Osteoblast (primary cell): ENCODE data around the gene ACP1. TPM values are rescaled to one million over a fixed set of nuclear protein-coding genes. Genes with fewer than 3 reads are reported as not detected.

ENCODE experiments used
- DNase-seq: peaks from one replicate; pipeline ENCODE4 v3.0.0; 2011; ENCODE audit warnings: low spot score, mixed read lengths; ENCODE audit not compliant: insufficient read length; ENCODE audit errors: missing footprints
- H2AFZ ChIP-seq: 2 replicates; pipeline ENCODE4 v1.6.0; 2011; ENCODE audit warnings: mild to moderate bottlenecking, low read length
- H3K27ac ChIP-seq: 2 replicates; pipeline ENCODE4 v1.5.1; 2011; ENCODE audit warnings: mild to moderate bottlenecking, low read depth, low read length, moderate library complexity
- H3K27me3 ChIP-seq: 2 replicates; pipeline ENCODE4 v1.6.0; 2012; ENCODE audit warnings: mild to moderate bottlenecking, control low read depth, inconsistent platforms, low read length, moderate library complexity; ENCODE audit not compliant: insufficient read depth
- H3K36me3 ChIP-seq: 2 replicates; pipeline ENCODE4 v1.5.1; 2011; ENCODE audit warnings: mild to moderate bottlenecking, low read length, control low read depth, moderate library complexity; ENCODE audit not compliant: insufficient read depth
- H3K4me1 ChIP-seq: 2 replicates; pipeline ENCODE4 v1.5.1; 2011; ENCODE audit warnings: mild to moderate bottlenecking, low read length, control low read depth, moderate library complexity; ENCODE audit not compliant: insufficient read depth
- H3K4me2 ChIP-seq: 2 replicates; pipeline ENCODE4 v1.6.0; 2011; ENCODE audit warnings: mild to moderate bottlenecking, low read length; ENCODE audit not compliant: insufficient read depth
- H3K4me3 ChIP-seq: fragments of 200-600 bp; sonication (generic); 3 replicates; pipeline ENCODE4 v1.5.1; 2012; ENCODE audit warnings: mild to moderate bottlenecking, low read length, inconsistent platforms; ENCODE audit not compliant: insufficient read depth
- H3K79me2 ChIP-seq: 2 replicates; pipeline ENCODE4 v1.6.0; 2012; ENCODE audit warnings: mild to moderate bottlenecking, low read length, control low read depth, inconsistent platforms; ENCODE audit not compliant: insufficient read depth
- H3K9me3 ChIP-seq: 2 replicates; pipeline ENCODE4 v1.5.1; 2011; ENCODE audit warnings: low read depth, low read length, control low read depth
- H4K20me1 ChIP-seq: 2 replicates; pipeline ENCODE4 v1.6.0; 2012; ENCODE audit warnings: mild to moderate bottlenecking, low read length, control low read depth; ENCODE audit not compliant: insufficient read depth
- total RNA-seq: library from RNA; depleted of rRNA; stranded (reverse); fragments of >200 nt; gene quantifications from 2 replicates; pipeline ENCODE4 v1.2.3, GENCODE V29; 2012
- TF ChIP-seq, protein P1 (sequence below): IDR thresholded peaks from 2 replicates; pipeline ENCODE4 v1.5.1; 2011; ENCODE audit warnings: mild to moderate bottlenecking, low read depth, low read length, moderate library complexity; ENCODE audit errors: extremely low read depth

Gene ACP1
- total RNA-seq, 1 donor = 80.0 TPM

GRCh38 chr2:282371-283263, 17.9 kb downstream of the ACP1 start:
- no peak overlapping the region for H3K4me3 ChIP-seq
- H3K4me2 ChIP-seq = no peak overlapping the region
- no peak for DNase-seq
- H4K20me1 ChIP-seq = peaks cover 21% of the 10 kb centered on the region
- TF ChIP-seq, protein P1, sequence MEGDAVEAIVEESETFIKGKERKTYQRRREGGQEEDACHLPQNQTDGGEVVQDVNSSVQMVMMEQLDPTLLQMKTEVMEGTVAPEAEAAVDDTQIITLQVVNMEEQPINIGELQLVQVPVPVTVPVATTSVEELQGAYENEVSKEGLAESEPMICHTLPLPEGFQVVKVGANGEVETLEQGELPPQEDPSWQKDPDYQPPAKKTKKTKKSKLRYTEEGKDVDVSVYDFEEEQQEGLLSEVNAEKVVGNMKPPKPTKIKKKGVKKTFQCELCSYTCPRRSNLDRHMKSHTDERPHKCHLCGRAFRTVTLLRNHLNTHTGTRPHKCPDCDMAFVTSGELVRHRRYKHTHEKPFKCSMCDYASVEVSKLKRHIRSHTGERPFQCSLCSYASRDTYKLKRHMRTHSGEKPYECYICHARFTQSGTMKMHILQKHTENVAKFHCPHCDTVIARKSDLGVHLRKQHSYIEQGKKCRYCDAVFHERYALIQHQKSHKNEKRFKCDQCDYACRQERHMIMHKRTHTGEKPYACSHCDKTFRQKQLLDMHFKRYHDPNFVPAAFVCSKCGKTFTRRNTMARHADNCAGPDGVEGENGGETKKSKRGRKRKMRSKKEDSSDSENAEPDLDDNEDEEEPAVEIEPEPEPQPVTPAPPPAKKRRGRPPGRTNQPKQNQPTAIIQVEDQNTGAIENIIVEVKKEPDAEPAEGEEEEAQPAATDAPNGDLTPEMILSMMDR = no peak
- H3K27ac ChIP-seq = no peak overlapping the region
- no peak overlapping the region for H2AFZ ChIP-seq
- no peaks in the 10 kb centered on the region for H3K79me2 ChIP-seq
- peaks cover 29% of the 10 kb centered on the region for H3K36me3 ChIP-seq
- H3K27me3 ChIP-seq = peaks cover 11% of the 10 kb centered on the region
- H3K4me1 ChIP-seq = peaks cover 22% of the 10 kb centered on the region
- H3K9me3 ChIP-seq = no peaks in the 10 kb centered on the region

DNA sequence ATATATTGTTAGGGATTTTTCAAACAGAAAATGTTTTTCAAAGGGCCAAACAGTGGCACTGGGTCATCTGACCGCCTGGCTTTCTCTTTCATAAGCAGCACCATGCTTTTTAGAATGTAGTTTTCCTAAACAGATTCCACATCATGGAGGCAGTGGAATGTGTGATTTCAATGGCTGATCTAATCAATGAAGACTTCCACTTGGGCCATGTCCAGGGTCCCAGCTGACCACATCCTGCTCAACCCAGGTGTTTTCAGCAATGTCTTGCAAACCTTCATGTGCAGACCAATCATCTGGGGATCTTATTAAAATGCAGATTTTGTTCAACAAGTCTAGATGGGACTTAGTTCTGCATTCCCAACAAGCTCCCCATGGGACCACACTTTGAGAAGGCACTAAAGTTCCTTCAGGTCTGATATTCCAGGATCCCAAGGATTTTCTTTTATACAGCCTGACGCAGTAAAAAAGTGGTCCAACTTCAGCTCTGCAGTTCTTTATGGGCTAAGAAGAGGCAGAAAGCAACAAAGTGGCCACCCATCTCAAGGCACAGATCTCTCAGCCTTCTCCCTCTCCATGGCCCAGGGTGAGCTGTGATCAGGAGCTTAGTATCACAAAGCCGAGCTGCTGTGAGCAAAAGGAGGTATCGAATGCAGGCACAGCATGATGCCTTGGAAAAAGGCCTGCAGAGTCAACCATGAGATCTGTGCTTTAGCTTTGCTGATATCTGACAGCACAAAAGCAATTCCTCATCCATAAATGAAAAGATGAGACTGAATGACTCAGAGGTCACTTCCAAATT, 19.4 kb downstream of the ACP1 start:
- H3K4me1 ChIP-seq = peaks cover 24% of the 10 kb centered on the region
- no peaks in the 10 kb centered on the region for H3K9me3 ChIP-seq
- H3K36me3 ChIP-seq = peaks cover 16% of the 10 kb centered on the region
- H2AFZ ChIP-seq = no peak overlapping the region
- TF ChIP-seq, protein P1 = no peak
- no peak overlapping the region for H3K27ac ChIP-seq
- H4K20me1 ChIP-seq = peaks cover 15% of the 10 kb centered on the region
- H3K79me2 ChIP-seq = no peaks in the 10 kb centered on the region
- peaks cover 18% of the 10 kb centered on the region for H3K27me3 ChIP-seq
- H3K4me2 ChIP-seq = no peak overlapping the region
- DNase-seq = no peak
- H3K4me3 ChIP-seq = no peak overlapping the region

DNA sequence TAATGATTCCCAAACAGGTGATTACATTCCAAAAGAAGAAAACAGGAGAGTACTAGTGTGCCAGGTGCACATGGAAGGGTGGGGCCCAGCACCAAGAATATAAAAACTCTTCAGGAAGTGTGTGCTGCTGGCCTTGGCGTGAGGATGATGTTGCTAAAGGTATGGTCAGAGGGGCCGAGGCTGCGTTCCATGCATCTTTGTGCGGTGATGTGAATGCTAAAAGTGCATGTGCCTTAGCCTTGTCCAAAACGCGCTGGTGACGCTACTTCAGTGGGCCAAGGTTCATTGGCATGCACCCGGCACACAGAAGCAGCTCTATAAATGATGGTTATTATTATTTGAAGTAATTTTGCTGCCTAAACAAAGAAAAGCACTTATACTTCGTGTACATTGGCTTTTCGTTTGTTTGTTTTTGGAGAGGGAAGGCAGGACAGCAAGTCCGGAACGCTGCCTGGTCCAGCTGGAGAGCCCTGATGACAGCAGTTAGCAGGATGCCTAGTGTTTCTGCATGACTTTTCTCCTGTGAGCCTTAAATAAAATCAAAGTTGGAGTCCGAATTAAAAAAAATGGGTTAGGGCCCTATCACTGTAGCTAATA, 20.2 kb downstream of the ACP1 start:
- DNase-seq = no peak
- peaks cover 31% of the 10 kb centered on the region for H3K4me1 ChIP-seq
- TF ChIP-seq, protein P1 = no peak
- peaks cover 12% of the 10 kb centered on the region for H4K20me1 ChIP-seq
- no peak overlapping the region for H2AFZ ChIP-seq
- H3K27ac ChIP-seq = peak overlapping the region; percentile 63
- H3K9me3 ChIP-seq = no peaks in the 10 kb centered on the region
- no peaks in the 10 kb centered on the region for H3K79me2 ChIP-seq
- peaks cover 13% of the 10 kb centered on the region for H3K36me3 ChIP-seq
- H3K4me3 ChIP-seq = no peak overlapping the region
- peak overlapping the region; percentile 50 for H3K4me2 ChIP-seq
- peaks cover 26% of the 10 kb centered on the region for H3K27me3 ChIP-seq
